ENCODE results near the gene ADAMTS9. TPM values are rescaled to one million over a fixed set of nuclear protein-coding genes. Genes with fewer than 3 reads are reported as not detected.

Gene ADAMTS9
- total and polyA plus RNA-seq, 2 donors (not counting 3 experiments of a cell fraction or from before 2014, with no cell fraction given), result 6.5 to 23.9 TPM

DNA sequence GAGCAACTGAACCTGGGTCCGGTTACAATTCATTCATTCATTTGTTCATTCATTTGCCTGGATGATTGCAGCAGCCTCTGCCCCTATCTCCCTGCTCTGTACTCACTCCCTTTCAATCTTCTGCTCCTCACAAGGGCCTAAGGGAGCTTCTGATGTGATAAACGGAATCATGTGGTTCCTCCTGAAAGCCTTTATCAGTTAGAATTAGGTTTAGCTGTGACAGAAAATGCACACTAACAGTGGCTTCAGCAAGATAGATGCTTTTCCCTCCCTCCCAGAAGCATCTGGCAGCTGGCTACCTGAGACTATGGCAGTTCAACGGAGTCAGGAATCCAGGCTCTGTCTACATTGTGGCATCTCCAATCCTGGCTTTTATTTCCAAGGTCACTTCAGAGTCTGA is 196.0 kb downstream of the ADAMTS9 start:
- DNase-seq (ENCODE audit: low read depth, low spot score) (no peak), FAIRE-seq (no peak)
- no peak overlapping the region for H3K4me2 ChIP-seq (ENCODE audit: insufficient read depth, low read length)
- intact Hi-C loops (cut with micrococcal nuclease) (no loop called here), dilution Hi-C loops (cut with MboI; ENCODE audit: extremely low pct_ligation_motif_present, low sequenced_read_pairs) (no loop called here)
- H3K36me3 ChIP-seq (ENCODE audit: control insufficient read depth in 2 of 2, extremely low read depth in 1 of 2, insufficient read depth in 2 of 2, low read length in 2 of 2), result no peaks in the 10 kb centered on the region
- ChIA-PET CTCF (no interaction called here), POLR2A (no interaction called here)
- no peak overlapping the region for H3K27ac ChIP-seq (ENCODE audit: insufficient read depth, low read depth, low read length)
- no TSS peak for BruUV-seq (replicated peaks)
- H3K9ac ChIP-seq (replicated peaks; ENCODE audit: extremely low read depth, insufficient read depth, low read length), result no peak overlapping the region
- no peak overlapping the region for H2AFZ ChIP-seq (ENCODE audit: low read depth, low read length)
- TF ChIP-seq JUN (IDR thresholded peaks at IDR 0.05; ENCODE audit: borderline replicate concordance, insufficient read depth, insufficient read length, low read depth) (no peak), MYC (IDR thresholded peaks at IDR 0.05; ENCODE audit: low read depth, low read length) (no peak), GATA2 (IDR thresholded peaks at IDR 0.05; ENCODE audit: insufficient read depth, insufficient read length, low read depth, low read length) (no peak), POLR2A (IDR thresholded peaks at IDR 0.05; ENCODE audit: low read depth, low read length) (no peak), POLR2AphosphoS5 (IDR thresholded peaks at IDR 0.05; ENCODE audit: insufficient read depth, low read depth, low read length) (no peak), EZH2 (IDR thresholded peaks at IDR 0.05; ENCODE audit: borderline replicate concordance, low read depth, low read length, severe bottlenecking) (no peak), FOS (IDR thresholded peaks at IDR 0.05; ENCODE audit: borderline replicate concordance, insufficient read depth, low read length) (no peak)
- TF ChIP-seq, protein P1, sequence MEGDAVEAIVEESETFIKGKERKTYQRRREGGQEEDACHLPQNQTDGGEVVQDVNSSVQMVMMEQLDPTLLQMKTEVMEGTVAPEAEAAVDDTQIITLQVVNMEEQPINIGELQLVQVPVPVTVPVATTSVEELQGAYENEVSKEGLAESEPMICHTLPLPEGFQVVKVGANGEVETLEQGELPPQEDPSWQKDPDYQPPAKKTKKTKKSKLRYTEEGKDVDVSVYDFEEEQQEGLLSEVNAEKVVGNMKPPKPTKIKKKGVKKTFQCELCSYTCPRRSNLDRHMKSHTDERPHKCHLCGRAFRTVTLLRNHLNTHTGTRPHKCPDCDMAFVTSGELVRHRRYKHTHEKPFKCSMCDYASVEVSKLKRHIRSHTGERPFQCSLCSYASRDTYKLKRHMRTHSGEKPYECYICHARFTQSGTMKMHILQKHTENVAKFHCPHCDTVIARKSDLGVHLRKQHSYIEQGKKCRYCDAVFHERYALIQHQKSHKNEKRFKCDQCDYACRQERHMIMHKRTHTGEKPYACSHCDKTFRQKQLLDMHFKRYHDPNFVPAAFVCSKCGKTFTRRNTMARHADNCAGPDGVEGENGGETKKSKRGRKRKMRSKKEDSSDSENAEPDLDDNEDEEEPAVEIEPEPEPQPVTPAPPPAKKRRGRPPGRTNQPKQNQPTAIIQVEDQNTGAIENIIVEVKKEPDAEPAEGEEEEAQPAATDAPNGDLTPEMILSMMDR (IDR thresholded peaks at IDR 0.05; ENCODE audit: extremely low read depth in 1 of 2, insufficient read depth in 1 of 2, low read depth in 1 of 2, low read length in 2 of 2), result no peak
- TF ChIP-seq, protein P2, sequence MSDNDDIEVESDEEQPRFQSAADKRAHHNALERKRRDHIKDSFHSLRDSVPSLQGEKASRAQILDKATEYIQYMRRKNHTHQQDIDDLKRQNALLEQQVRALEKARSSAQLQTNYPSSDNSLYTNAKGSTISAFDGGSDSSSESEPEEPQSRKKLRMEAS (IDR thresholded peaks at IDR 0.05; ENCODE audit: insufficient read depth, insufficient read length), result no peak
- no peak overlapping the region for H3K4me3 ChIP-seq (replicated peaks in 1 of 3; ENCODE audit: insufficient read depth in 1 of 3, low read depth in 1 of 3, low read length in 3 of 3)
- peaks cover 60 to 62% of the 10 kb centered on the region in 2 experiments for H3K27me3 ChIP-seq (ENCODE audit: control insufficient read depth in 2 of 2, insufficient read depth in 2 of 2, low read length in 2 of 2)
- no peaks in the 10 kb centered on the region for H3K9me3 ChIP-seq (replicated peaks; ENCODE audit: control insufficient read depth, insufficient read depth, low read length)
- H3K9me1 ChIP-seq (replicated peaks; ENCODE audit: control insufficient read depth, extremely low read depth, insufficient read depth, low read length), result no peaks in the 10 kb centered on the region
- H4K20me1 ChIP-seq (replicated peaks; ENCODE audit: control insufficient read depth, extremely low read depth, insufficient read depth, low read length), result no peaks in the 10 kb centered on the region
- no peaks in the 10 kb centered on the region for H3K79me2 ChIP-seq (ENCODE audit: control insufficient read depth, insufficient read depth, low read length)
- H3K4me1 ChIP-seq (ENCODE audit: control insufficient read depth, extremely low read depth, insufficient read depth, low read length), result peaks cover 2% of the 10 kb centered on the region
